GM21529 (cell line): Measurements from ENCODE around the gene RABGAP1.

Experiments used
- ATAC-seq: cut with Tn5 transposase; IDR thresholded peaks from one replicate; pipeline ENCODE4 v1.9.1; 2021; ENCODE audit not compliant: unreplicated experiment

The RABGAP1 gene

GRCh38 chr9:123007269-123007668 is 66.4 kb downstream of the RABGAP1 start:
- no peak for ATAC-seq

DNA sequence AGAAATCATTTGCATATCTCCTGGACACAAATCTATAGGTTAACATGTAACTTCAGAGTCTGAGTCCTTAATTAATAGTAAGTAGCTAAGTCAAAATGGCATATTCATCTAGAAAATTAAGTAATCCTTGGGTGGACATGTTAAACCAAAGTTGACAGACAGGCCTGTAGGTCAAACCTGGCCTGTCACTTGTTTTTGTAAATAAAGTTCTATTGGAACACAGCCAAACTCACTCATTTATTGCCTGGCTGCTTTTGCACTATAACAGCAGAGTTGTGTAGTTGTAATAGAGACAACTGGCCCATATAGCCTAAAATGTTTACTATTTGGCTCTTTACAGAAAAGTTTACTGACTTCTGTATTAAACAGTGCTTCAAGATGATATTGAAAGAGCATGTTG is 68.1 kb downstream of the RABGAP1 start:
- no peak for ATAC-seq

GRCh38 chr9:123011380-123011779 is 70.6 kb downstream of the RABGAP1 start:
- no peak for ATAC-seq

GRCh38 chr9:123011878-123012528 is 71.2 kb downstream of the RABGAP1 start:
- ATAC-seq: no peak

GRCh38 chr9:123016631-123017030 is 75.8 kb downstream of the RABGAP1 start:
- ATAC-seq: no peak

DNA sequence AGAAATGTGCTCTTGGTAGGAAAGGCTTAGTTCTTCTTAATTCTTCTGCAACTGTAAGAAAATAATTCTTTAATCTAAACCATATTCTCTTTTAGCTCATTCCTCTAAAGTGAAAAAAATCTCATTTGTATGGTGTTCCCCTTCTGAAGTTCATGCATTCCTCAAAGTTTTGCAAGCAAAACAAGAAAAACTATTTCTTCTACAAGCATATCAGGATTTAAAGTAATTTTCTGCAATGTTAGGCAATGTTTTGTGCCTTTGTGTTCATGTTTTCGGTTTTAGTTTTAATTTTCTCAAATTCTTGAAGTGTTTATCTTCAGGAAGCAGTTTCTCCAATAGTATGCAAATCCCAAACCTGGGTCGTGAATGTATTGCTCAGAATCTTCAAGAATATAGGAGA is 80.0 kb downstream of the RABGAP1 start:
- ATAC-seq: no peak

DNA sequence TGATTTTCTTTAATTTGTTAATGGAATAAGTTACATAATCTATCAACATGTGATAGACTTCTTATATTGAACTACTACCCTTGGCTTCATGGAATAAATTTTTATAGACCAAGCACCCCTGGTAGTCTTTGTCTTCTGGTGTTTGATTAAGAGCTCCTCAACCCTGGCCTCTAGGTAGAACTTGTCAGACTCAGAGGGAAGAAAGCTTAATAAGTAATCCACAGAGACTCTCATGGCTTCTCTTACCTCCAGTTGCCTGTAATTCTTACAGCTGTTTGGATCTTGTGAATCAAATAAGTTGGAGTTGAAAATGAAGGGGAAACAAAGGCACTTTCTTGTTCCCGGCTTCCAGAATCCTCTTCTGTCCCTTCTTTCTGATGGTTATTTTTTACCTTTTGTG is 85.6 kb downstream of the RABGAP1 start:
- no peak for ATAC-seq

- ATAC-seq: no peak
These were observed 86.7 kb downstream of the RABGAP1 start for GRCh38 chr9:123027517-123027916.

GRCh38 chr9:123028136-123028535 is 87.3 kb downstream of the RABGAP1 start:
- no peak for ATAC-seq

GRCh38 chr9:123028973-123029372 is 88.2 kb downstream of the RABGAP1 start:
- no peak for ATAC-seq

GRCh38 chr9:123031963-123032362 is 91.1 kb downstream of the RABGAP1 start:
- ATAC-seq: no peak

DNA sequence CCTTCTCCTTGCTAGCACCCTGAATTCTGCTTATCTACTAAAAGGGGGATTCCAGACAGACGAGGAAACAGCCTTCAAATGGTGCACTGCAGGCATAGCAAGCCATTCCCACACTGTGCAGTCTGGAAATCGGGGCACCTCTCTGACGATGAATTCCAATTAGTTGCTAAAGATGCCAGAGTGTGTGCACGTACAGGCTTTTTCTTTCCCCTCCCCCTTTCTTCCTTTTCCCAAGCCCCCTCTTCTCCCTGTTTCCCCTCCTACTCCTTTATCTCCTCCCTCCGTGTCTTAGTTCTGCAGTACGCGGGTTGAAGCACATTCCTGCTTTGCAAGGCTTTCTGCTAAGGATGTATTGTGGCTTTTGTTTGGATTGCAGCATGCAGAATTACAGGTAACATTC is 92.5 kb downstream of the RABGAP1 start, which contains the start of gene GPR21:
Gene GPR21, plus strand, starts transcription at position 316 of the 400 bp plus-strand sequence. CDS start 900 bp downstream, outside the sequence.
- ATAC-seq: no peak

- no peak for ATAC-seq
These were observed 93.2 kb downstream of the RABGAP1 start for GRCh38 chr9:123033864-123034601.

- no peak for ATAC-seq
These were observed 94.2 kb downstream of the RABGAP1 start for GRCh38 chr9:123034881-123035510.

- no peak for ATAC-seq
These were observed 95.0 kb downstream of the RABGAP1 start for GRCh38 chr9:123035791-123036190.

DNA sequence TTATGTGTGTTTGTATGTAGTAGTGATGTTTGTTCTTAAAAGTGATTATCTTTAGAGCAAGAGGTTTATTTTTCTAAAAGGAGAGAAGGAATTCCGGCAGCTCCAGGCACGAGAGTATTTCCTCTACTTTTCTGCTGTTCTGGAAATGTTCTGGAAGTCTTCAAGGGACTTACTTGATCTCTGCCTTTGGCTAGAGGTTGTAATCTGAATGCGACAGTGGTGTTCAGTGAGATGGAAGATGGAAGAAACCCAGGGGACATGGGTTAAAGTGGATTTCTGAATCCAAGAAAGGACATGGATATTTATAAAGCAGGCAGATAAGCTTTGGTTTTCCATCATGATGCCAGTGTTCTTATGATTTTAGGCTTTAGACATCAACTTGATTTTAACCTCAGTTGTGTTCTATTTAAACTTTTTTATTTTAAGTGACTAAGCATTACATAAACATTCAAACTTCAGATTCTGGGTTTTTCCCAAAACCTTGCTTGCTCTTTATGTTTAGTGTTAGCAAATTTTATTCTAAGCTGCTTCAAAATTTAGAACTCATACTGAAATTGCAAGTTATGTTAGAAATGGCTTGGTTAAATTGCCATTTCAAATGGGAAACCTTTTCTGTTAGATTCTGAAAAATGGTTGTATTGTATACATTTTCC is 96.2 kb downstream of the RABGAP1 start:
- no peak for ATAC-seq

- ATAC-seq: no peak
These were observed 98.9 kb downstream of the RABGAP1 start for GRCh38 chr9:123039617-123040219.

DNA sequence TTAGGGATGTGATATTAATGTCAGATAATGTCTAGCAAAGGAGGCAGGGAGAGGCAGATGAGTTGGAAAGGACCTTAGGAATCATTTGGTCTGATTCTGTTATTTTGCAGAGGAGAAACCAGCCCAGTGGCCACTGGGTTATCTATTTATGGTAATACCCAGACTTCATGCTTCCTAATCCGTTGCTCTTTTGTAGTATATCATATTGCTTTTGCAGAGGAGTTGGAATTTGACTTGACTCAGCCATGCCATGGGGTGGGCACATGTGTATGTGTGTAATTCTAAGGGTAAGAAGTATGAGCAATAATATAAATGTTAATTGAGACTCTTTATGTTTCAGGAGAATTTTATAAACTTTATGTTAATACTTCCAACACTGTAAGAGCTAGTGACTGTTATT is 100.0 kb downstream of the RABGAP1 start:
- ATAC-seq: no peak

DNA sequence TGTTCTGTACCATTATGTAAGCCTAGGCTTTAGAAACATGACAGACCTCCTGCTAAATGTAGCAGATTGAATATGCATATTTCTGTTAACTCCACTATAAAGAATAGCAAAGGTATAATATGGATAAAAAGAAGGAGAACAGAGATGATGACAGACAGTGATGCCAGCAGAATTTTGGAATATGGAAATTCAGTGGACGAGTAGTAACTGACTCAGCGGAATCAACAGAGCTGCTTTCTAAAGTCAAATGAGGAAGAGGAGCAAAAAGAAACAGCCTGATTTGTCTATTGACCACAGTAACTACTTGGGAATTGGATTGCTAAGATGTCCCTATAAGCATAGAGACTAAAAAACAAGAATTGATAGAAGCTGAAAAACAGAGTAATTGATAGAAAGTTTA is 100.7 kb downstream of the RABGAP1 start:
- no peak for ATAC-seq

- no peak for ATAC-seq
These were observed 102.5 kb downstream of the RABGAP1 start for GRCh38 chr9:123043081-123043939.
